HepG2 (cell line): ENCODE measurements around the gene NCBP2. TPM values are rescaled to one million over a fixed set of nuclear protein-coding genes. Genes with fewer than 3 reads are reported as not detected.
A peak's percentile ranks its signal among the peaks of the same experiment; 100 is the strongest.

Source experiments
- BRF2 ChIP-seq: sonication (generic); formaldehyde crosslinking; IDR thresholded peaks from 2 replicates; pipeline ENCODE4 v1.8.1; 2022; ENCODE audit warnings: mild to moderate bottlenecking, missing genetic modification reagents
- E2F5 ChIP-seq: sonication (generic); formaldehyde crosslinking; conservative IDR thresholded peaks from 2 replicates; pipeline ENCODE4 v1.4.0; 2020; ENCODE audit warnings: missing genetic modification reagents
- FOXK1 ChIP-seq: sonication (generic); formaldehyde crosslinking; IDR thresholded peaks from 2 replicates; pipeline ENCODE4 v1.4.0; 2020; ENCODE audit warnings: low read depth, missing genetic modification reagents, borderline replicate concordance
- GABPB1 ChIP-seq: IDR thresholded peaks from 2 replicates; pipeline ENCODE4 v1.6.1; 2016; ENCODE audit warnings: mild to moderate bottlenecking, missing genetic modification reagents, moderate library complexity, missing compliant biosample characterization
- HOXD1 ChIP-seq: sonication (generic); formaldehyde crosslinking; IDR thresholded peaks from 2 replicates; pipeline ENCODE4 v1.5.0; 2020; ENCODE audit warnings: missing genetic modification reagents
- JUN ChIP-seq: sonication (generic); formaldehyde crosslinking; IDR thresholded peaks from 2 replicates; pipeline ENCODE4 v1.4.0; 2020; ENCODE audit warnings: mild to moderate bottlenecking, missing genetic modification reagents
- KMT2B ChIP-seq: IDR thresholded peaks from 2 replicates; pipeline ENCODE4 v1.6.1; 2016; ENCODE audit warnings: missing genetic modification reagents, missing compliant biosample characterization
- PAXIP1 ChIP-seq: sonication (generic); formaldehyde crosslinking; conservative IDR thresholded peaks from 2 replicates; pipeline ENCODE4 v1.4.0; 2020; ENCODE audit warnings: mild to moderate bottlenecking, missing genetic modification reagents, moderate library complexity
- PCBP2 ChIP-seq: fragments of 200-400 bp; formaldehyde crosslinking; optimal IDR thresholded peaks from 2 replicates; pipeline ENCODE3; 2018; ENCODE audit warnings: low read length, low read depth; ENCODE audit not compliant: poor library complexity, severe bottlenecking
- RARA ChIP-seq: IDR thresholded peaks from 2 replicates; pipeline ENCODE4 v1.6.1; 2016; ENCODE audit warnings: missing genetic modification reagents, missing compliant biosample characterization
- RARG ChIP-seq: sonication (generic); formaldehyde crosslinking; IDR thresholded peaks from 2 replicates; pipeline ENCODE4 v1.4.0; 2020; ENCODE audit warnings: low read depth, mild to moderate bottlenecking, missing genetic modification reagents
- RFX1 ChIP-seq: fragments of 450-650 bp; IDR thresholded peaks from 2 replicates; pipeline ENCODE4 v1.6.1; 2017
- SMAD3 ChIP-seq: sonication (generic); formaldehyde crosslinking; IDR thresholded peaks from 2 replicates; pipeline ENCODE4 v1.4.0; 2020; ENCODE audit warnings: missing genetic modification reagents
- ZFP90 ChIP-seq: sonication (generic); formaldehyde crosslinking; IDR thresholded peaks from 2 replicates; pipeline ENCODE4 v1.8.0; 2022; ENCODE audit warnings: missing genetic modification reagents, mild to moderate bottlenecking, inconsistent platforms, borderline replicate concordance
- ZNF142 ChIP-seq: sonication (generic); formaldehyde crosslinking; IDR thresholded peaks from 2 replicates; pipeline ENCODE4 v1.4.0; 2020; ENCODE audit warnings: missing genetic modification reagents
- ZNF468 ChIP-seq: sonication (generic); formaldehyde crosslinking; IDR thresholded peaks from 2 replicates; pipeline ENCODE4 v1.8.0; 2022; ENCODE audit warnings: mild to moderate bottlenecking, moderate library complexity, missing genetic modification reagents
- polyA plus RNA-seq, 8 experiments: library from polyadenylated mRNA; depleted of rRNA in 3 of 8; stranded (reverse) in 7 of 8; unstranded in 1 of 8; fragments of >200 nt; fragmentation: Illumina TruSeq in 4 of 8; extraction: Trizol in 4 of 8; gene quantifications; 2 replicates each; pipeline versions ENCODE4 v1.2.1 to v1.2.3, GENCODE V29; 2011 to 2016; ENCODE audit warnings: low read depth in 4 of 8, missing spikeins in 1 of 8, mixed read lengths in 1 of 8; ENCODE audit not compliant: insufficient read depth in 1 of 8
- total RNA-seq, 5 experiments: library from RNA; depleted of rRNA; stranded (reverse); fragments of >200 nt; fragmentation: Illumina TruSeq; extraction: Trizol; gene quantifications; 2 replicates each; pipeline ENCODE4 v1.2.3, GENCODE V29; 2016; ENCODE audit warnings: low read depth in 1 of 5

Gene NCBP2
- total and polyA plus RNA-seq, 2 of the 13 experiments (the other 11 are each of a cell fraction or from before 2014, with no cell fraction given), result 58.7 to 95.5 TPM

GRCh38 chr3:196962108-196962929, 20.0 kb upstream of the NCBP2 start (continued):
- TF ChIP-seq BRF2 (CRISPR knock-in tag) (no peak), ZNF468 (CRISPR knock-in tag) (no peak), RARA (CRISPR knock-in tag) (peak; percentile 83), PAXIP1 (CRISPR knock-in tag) (peak; percentile 88), PCBP2 (no peak), FOXK1 (CRISPR knock-in tag) (peak; percentile 42; the same call in 1 of the 2 replicates), JUN (CRISPR knock-in tag) (no peak; the same call in 1 of the 2 replicates), RARG (CRISPR knock-in tag) (no peak; the same call in 1 of the 2 replicates), SMAD3 (CRISPR knock-in tag) (no peak), ZNF142 (CRISPR knock-in tag) (0 out of 2 replicates have a peak, but pooled peaks have one; percentile 13), ZFP90 (CRISPR knock-in tag) (no peak), KMT2B (CRISPR knock-in tag) (no peak; the same call in 1 of the 2 replicates), HOXD1 (peak; percentile 37; the same call in 1 of the 2 replicates), E2F5 (CRISPR knock-in tag) (no peak), RFX1 (no peak), GABPB1 (CRISPR knock-in tag) (peak; percentile 17; the same call in 1 of the 2 replicates)
